HG03439 (cell line): ENCODE results near the gene YTHDF1.

Experiments used
- ATAC-seq: cut with Tn5 transposase; IDR thresholded peaks from one replicate; pipeline ENCODE4 v1.9.1; 2021; ENCODE audit warnings: mild to moderate bottlenecking, moderate library complexity; ENCODE audit not compliant: unreplicated experiment

Gene YTHDF1

GRCh38 chr20:63173552-63174191, 42.3 kb downstream of the YTHDF1 start:
- no peak for ATAC-seq

GRCh38 chr20:63172726-63173125, 43.2 kb downstream of the YTHDF1 start:
- no peak for ATAC-seq

- no peak for ATAC-seq
These were observed 43.9 kb downstream of the YTHDF1 start for GRCh38 chr20:63171991-63172390.

- ATAC-seq, result no peak
These were observed 46.2 kb downstream of the YTHDF1 start for GRCh38 chr20:63169681-63170080.

GRCh38 chr20:63168861-63169260, 47.1 kb downstream of the YTHDF1 start:
- no peak for ATAC-seq

- no peak for ATAC-seq
These were observed 47.9 kb downstream of the YTHDF1 start for GRCh38 chr20:63167918-63168520.

GRCh38 chr20:63167026-63167917, 48.7 kb downstream of the YTHDF1 start:
- no peak for ATAC-seq

GRCh38 chr20:63166193-63167020, 49.5 kb downstream of the YTHDF1 start:
- ATAC-seq, result no peak

GRCh38 chr20:63165356-63166192, 50.4 kb downstream of the YTHDF1 start:
- ATAC-seq, result no peak

- ATAC-seq, result no peak
These were observed 51.2 kb downstream of the YTHDF1 start for GRCh38 chr20:63164484-63165355.

GRCh38 chr20:63163596-63164483, 52.1 kb downstream of the YTHDF1 start:
- ATAC-seq, result no peak

- no peak for ATAC-seq
These were observed 52.8 kb downstream of the YTHDF1 start for GRCh38 chr20:63163171-63163570.

GRCh38 chr20:63162206-63162795, 53.6 kb downstream of the YTHDF1 start:
- ATAC-seq, result no peak

GRCh38 chr20:63161176-63161651, 54.7 kb downstream of the YTHDF1 start:
- no peak for ATAC-seq

- no peak for ATAC-seq
These were observed 55.2 kb downstream of the YTHDF1 start for GRCh38 chr20:63160641-63161175.

- ATAC-seq, result no peak
These were observed 55.9 kb downstream of the YTHDF1 start for GRCh38 chr20:63159826-63160640.
